Measurements from ENCODE around the gene ZSWIM5.
"Not testable (repeated sequence)": the region's sequence is repeated elsewhere in the genome, so short reads cannot be mapped to it uniquely, and the experiment has no call there.

ZSWIM5 gene

GRCh38 chr1:45076959-45077358 lies 129.4 kb downstream of the ZSWIM5 start:
- DNase-seq, result not testable (repeated sequence)

GRCh38 chr1:45071567-45071966 lies 134.8 kb downstream of the ZSWIM5 start:
- DNase-seq, result no peak

GRCh38 chr1:45067806-45068205 lies 138.6 kb downstream of the ZSWIM5 start:
- DNase-seq, result no peak

GRCh38 chr1:45065083-45065482 lies 141.3 kb downstream of the ZSWIM5 start:
- no peak for DNase-seq

- not testable (repeated sequence) for DNase-seq
Observed at GRCh38 chr1:45062463-45062862, 143.9 kb downstream of the ZSWIM5 start.

- no peak for DNase-seq
Observed at GRCh38 chr1:45059829-45060228, 146.6 kb downstream of the ZSWIM5 start.

GRCh38 chr1:45057542-45057941 lies 148.9 kb downstream of the ZSWIM5 start:
- DNase-seq, result no peak

- DNase-seq, result no peak
Observed at GRCh38 chr1:45051005-45051772, 155.2 kb downstream of the ZSWIM5 start.

GRCh38 chr1:45047032-45047431 lies 159.4 kb downstream of the ZSWIM5 start:
- no peak for DNase-seq

GRCh38 chr1:45044916-45045315 lies 161.5 kb downstream of the ZSWIM5 start:
- DNase-seq, result no peak

- DNase-seq, result no peak
Observed at GRCh38 chr1:45043094-45043493, 163.3 kb downstream of the ZSWIM5 start.

GRCh38 chr1:45040297-45040696 lies 166.1 kb downstream of the ZSWIM5 start:
- DNase-seq, result no peak

- DNase-seq, result no peak
Observed at GRCh38 chr1:45038661-45039364, 167.6 kb downstream of the ZSWIM5 start.

- no peak for DNase-seq
Observed at GRCh38 chr1:45038240-45038639, 168.2 kb downstream of the ZSWIM5 start.

- DNase-seq, result no peak
Observed at GRCh38 chr1:45037456-45037855, 168.9 kb downstream of the ZSWIM5 start.

GRCh38 chr1:45035631-45036301 lies 170.6 kb downstream of the ZSWIM5 start:
- DNase-seq, result no peak

- no peak for DNase-seq
Observed at GRCh38 chr1:45033356-45033755, 173.0 kb downstream of the ZSWIM5 start.

- no peak for DNase-seq
Observed at GRCh38 chr1:45032837-45033236, 173.6 kb downstream of the ZSWIM5 start.

- DNase-seq, result no peak
Observed at GRCh38 chr1:45026446-45026845, 180.0 kb downstream of the ZSWIM5 start.

- DNase-seq, result no peak
Observed at GRCh38 chr1:45023663-45024062, 182.7 kb downstream of the ZSWIM5 start.

- peak; percentile 55 for DNase-seq
Observed at GRCh38 chr1:45018599-45019230, 187.7 kb downstream of the ZSWIM5 start.

GRCh38 chr1:45016767-45017166 lies 189.6 kb downstream of the ZSWIM5 start:
- no peak for DNase-seq

- no peak for DNase-seq
Observed at GRCh38 chr1:45016090-45016697, 190.2 kb downstream of the ZSWIM5 start.

Data from NCI-H146 (cell line).